ENCODE data around the gene PLXND1. TPM values are rescaled to one million over a fixed set of nuclear protein-coding genes. Genes with fewer than 3 reads are reported as not detected.

The PLXND1 gene
- total RNA-seq, 1 donor from 2014 or later, result 9.0 TPM

DNA sequence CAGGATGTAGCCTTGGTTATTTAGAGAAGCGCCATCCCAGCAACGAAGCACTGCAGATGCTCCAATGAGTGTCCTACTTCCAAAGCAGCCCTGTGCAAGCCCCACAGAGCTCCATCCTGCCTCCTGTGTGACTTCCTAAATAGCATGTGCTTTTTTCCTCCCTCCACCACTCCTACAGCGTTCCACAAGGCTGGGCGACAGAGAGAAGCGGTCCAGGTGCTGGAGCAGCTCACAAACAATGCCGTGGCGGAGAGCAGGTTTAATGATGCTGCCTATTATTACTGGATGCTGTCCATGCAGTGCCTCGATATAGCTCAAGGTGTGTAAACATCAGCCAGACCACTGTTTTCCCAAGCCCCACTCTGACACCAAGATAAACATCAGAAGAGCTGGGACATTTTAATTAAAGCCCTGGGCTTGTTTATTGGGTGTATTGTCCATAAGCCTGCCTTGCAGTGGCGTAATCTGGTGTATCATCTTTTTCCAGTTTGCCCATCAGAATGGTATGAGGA, 100.2 kb downstream of the PLXND1 start:
- H3K36me3 Mint-ChIP-seq, result peaks cover 29% of the 10 kb centered on the region
- H3K27ac ChIP-seq, result no peak overlapping the region
- no peaks in the 10 kb centered on the region for H3K79me2 ChIP-seq (ENCODE audit: low read depth)
- no peaks in the 10 kb centered on the region for H3K36me3 ChIP-seq
- no peak overlapping the region for H2AFZ ChIP-seq (replicated peaks)
- H4K20me1 ChIP-seq (ENCODE audit: low read depth), result no peaks in the 10 kb centered on the region
- TF ChIP-seq EZH2phosphoT487 (IDR thresholded peaks at IDR 0.05) (no peak), EZH2 (IDR thresholded peaks at IDR 0.05) (no peak)
- TF ChIP-seq, protein P1, sequence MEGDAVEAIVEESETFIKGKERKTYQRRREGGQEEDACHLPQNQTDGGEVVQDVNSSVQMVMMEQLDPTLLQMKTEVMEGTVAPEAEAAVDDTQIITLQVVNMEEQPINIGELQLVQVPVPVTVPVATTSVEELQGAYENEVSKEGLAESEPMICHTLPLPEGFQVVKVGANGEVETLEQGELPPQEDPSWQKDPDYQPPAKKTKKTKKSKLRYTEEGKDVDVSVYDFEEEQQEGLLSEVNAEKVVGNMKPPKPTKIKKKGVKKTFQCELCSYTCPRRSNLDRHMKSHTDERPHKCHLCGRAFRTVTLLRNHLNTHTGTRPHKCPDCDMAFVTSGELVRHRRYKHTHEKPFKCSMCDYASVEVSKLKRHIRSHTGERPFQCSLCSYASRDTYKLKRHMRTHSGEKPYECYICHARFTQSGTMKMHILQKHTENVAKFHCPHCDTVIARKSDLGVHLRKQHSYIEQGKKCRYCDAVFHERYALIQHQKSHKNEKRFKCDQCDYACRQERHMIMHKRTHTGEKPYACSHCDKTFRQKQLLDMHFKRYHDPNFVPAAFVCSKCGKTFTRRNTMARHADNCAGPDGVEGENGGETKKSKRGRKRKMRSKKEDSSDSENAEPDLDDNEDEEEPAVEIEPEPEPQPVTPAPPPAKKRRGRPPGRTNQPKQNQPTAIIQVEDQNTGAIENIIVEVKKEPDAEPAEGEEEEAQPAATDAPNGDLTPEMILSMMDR (IDR thresholded peaks at IDR 0.05), result no peak
- H3K9me3 ChIP-seq (ENCODE audit: low read depth), result no peaks in the 10 kb centered on the region
- no peak overlapping the region for H3K4me2 ChIP-seq
- H3K27ac Mint-ChIP-seq, result no peak overlapping the region
- H3K4me3 Mint-ChIP-seq, result no peak overlapping the region
- peaks cover 2% of the 10 kb centered on the region for H3K27me3 Mint-ChIP-seq (ENCODE audit: insufficient read depth, low read depth)
- no peak overlapping the region for H3K4me3 ChIP-seq
- H3K9ac ChIP-seq, result no peak overlapping the region
- no peaks in the 10 kb centered on the region for H3K4me1 Mint-ChIP-seq
- H3F3A ChIP-seq (ENCODE audit: low read depth), result no peaks in the 10 kb centered on the region
- no peaks in the 10 kb centered on the region for H3K27me3 ChIP-seq
- H3K9me3 Mint-ChIP-seq, result no peaks in the 10 kb centered on the region
- no peaks in the 10 kb centered on the region for H3K4me1 ChIP-seq
- DNase-seq (ENCODE audit: low spot score), result no peak

DNA sequence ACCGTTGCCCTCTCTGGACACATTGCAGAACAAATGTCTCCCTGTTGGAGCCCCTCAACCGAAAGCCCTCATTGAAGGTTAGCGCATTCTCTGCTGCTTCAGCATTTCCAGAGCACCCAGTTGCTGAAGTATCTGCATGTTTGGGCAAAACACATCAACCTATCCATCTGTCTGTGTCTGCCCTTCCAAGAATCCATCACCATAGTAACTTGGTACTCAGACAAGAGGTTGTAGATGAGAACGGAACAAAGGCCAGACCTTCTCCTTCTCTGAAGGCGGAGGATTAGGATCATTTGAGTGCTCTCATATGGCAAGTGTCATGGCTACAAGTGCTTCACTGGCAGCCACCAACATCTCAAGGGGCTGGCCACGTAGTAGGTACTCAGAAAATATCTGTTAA, 101.1 kb downstream of the PLXND1 start:
- H3K27ac ChIP-seq, result no peak overlapping the region
- H2AFZ ChIP-seq (replicated peaks), result no peak overlapping the region
- TF ChIP-seq EZH2phosphoT487 (IDR thresholded peaks at IDR 0.05) (no peak), EZH2 (IDR thresholded peaks at IDR 0.05) (no peak)
- TF ChIP-seq, protein P1 (IDR thresholded peaks at IDR 0.05), result no peak
- Mint-ChIP-seq H3K27me3 (ENCODE audit: insufficient read depth, low read depth) (peaks cover 2% of the 10 kb centered on the region), H3K27ac (no peak overlapping the region), H3K36me3 (peaks cover 33% of the 10 kb centered on the region), H3K4me3 (no peak overlapping the region), H3K9me3 (no peaks in the 10 kb centered on the region), H3K4me1 (no peaks in the 10 kb centered on the region)
- H3K4me2 ChIP-seq, result no peak overlapping the region
- no peaks in the 10 kb centered on the region for H3K79me2 ChIP-seq (ENCODE audit: low read depth)
- no peak overlapping the region for H3K4me3 ChIP-seq
- no peaks in the 10 kb centered on the region for H3K36me3 ChIP-seq
- DNase-seq (ENCODE audit: low spot score), result no peak
- H3F3A ChIP-seq (ENCODE audit: low read depth), result no peaks in the 10 kb centered on the region
- H3K4me1 ChIP-seq, result no peaks in the 10 kb centered on the region
- H3K9ac ChIP-seq, result no peak overlapping the region
- no peaks in the 10 kb centered on the region for H3K9me3 ChIP-seq (ENCODE audit: low read depth)
- H4K20me1 ChIP-seq (ENCODE audit: low read depth), result no peaks in the 10 kb centered on the region
- no peaks in the 10 kb centered on the region for H3K27me3 ChIP-seq

Small RNA genes within 50 kb of the gene (small RNA-seq; reads per million reads assigned to genes)
- gene RN7SL752P, result not detected

Other genes starting within 250 kb of the PLXND1 start
- 0.13 and 0.22 TPM in 2 replicates for gene EFCAB12, start 178.0 kb downstream of the PLXND1 start, total RNA-seq (ENCODE audit: low replicate concordance)
- 35.0 and 46.3 TPM in 2 replicates for gene MBD4, start 166.7 kb downstream of the PLXND1 start, total RNA-seq (ENCODE audit: low replicate concordance)
- gene IFT122, start 166.5 kb downstream of the PLXND1 start, total RNA-seq (ENCODE audit: low replicate concordance), result 31.8 and 48.0 TPM in 2 replicates
- gene RHO, start 78.0 kb downstream of the PLXND1 start, total RNA-seq (ENCODE audit: low replicate concordance), result not detected in 2 replicates
- not detected in 2 replicates for gene H1-8, start 63.5 kb downstream of the PLXND1 start, total RNA-seq (ENCODE audit: low replicate concordance)

Measured in neural progenitor cell (in vitro differentiated cells).